GM12891 (cell line): ENCODE measurements around the gene SPAG17.

Experiments
- POLR2A ChIP-seq: IDR thresholded peaks from 2 replicates; pipeline ENCODE4 v1.6.1; 2011; ENCODE audit warnings: low read depth, low read length, control low read depth
- POLR2AphosphoS5 ChIP-seq: IDR thresholded peaks from 2 replicates; pipeline ENCODE4 v1.6.1; 2011; ENCODE audit warnings: low read depth, low read length, control low read depth
- POU2F2 ChIP-seq: IDR thresholded peaks from 2 replicates; pipeline ENCODE4 v1.6.1; 2011; ENCODE audit warnings: low read depth, mild to moderate bottlenecking, control low read depth, low read length, moderate library complexity

- TF ChIP-seq POU2F2 (no peak), POLR2AphosphoS5 (no peak), POLR2A (no peak)
Observed at GRCh38 chr1:118118873-118119463, 66.1 kb downstream of the SPAG17 start.
